Adipocyte (in vitro differentiated cells): ENCODE measurements around the gene UFD1.

Experiments used
- DNase-seq: peaks from one replicate; pipeline ENCODE4 v3.0.0-alpha.2; 2015; ENCODE audit warnings: low read depth
- H3K27me3 ChIP-seq: replicated peaks from 2 replicates; pipeline ENCODE4 v1.7.0; 2013; ENCODE audit warnings: mild to moderate bottlenecking, low read length, moderate library complexity; ENCODE audit not compliant: control insufficient read depth, insufficient read depth
- H3K36me3 ChIP-seq: 2 replicates; pipeline ENCODE4 v1.7.0; 2013; ENCODE audit warnings: low read length, mild to moderate bottlenecking, moderate library complexity; ENCODE audit not compliant: control insufficient read depth, insufficient read depth, severe bottlenecking
- H3K4me1 ChIP-seq: 2 replicates; pipeline ENCODE4 v1.7.0; 2013; ENCODE audit warnings: mild to moderate bottlenecking, low read length, moderate library complexity; ENCODE audit not compliant: control insufficient read depth, insufficient read depth
- H3K4me3 ChIP-seq: 2 replicates; pipeline ENCODE4 v1.7.0; 2013; ENCODE audit warnings: mild to moderate bottlenecking, low read length, moderate library complexity
- H3K9ac ChIP-seq: 2 replicates; pipeline ENCODE4 v1.7.0; 2013; ENCODE audit warnings: mild to moderate bottlenecking, low read length, moderate library complexity
- H3K9me3 ChIP-seq: 2 replicates; pipeline ENCODE4 v1.7.0; 2013; ENCODE audit warnings: mild to moderate bottlenecking, low read length, moderate library complexity; ENCODE audit not compliant: control insufficient read depth

UFD1 gene

GRCh38 chr22:19514831-19515565 is 36.0 kb upstream of the UFD1 start:
- Histone ChIP-seq H3K9ac (no peak overlapping the region), H3K4me1 (no peaks in the 10 kb centered on the region), H3K4me3 (no peak overlapping the region), H3K36me3 (no peaks in the 10 kb centered on the region), H3K9me3 (peaks cover 12% of the 10 kb centered on the region), H3K27me3 (no peaks in the 10 kb centered on the region)
- DNase-seq, result no peak

GRCh38 chr22:19513823-19514222 is 34.8 kb upstream of the UFD1 start:
- no peaks in the 10 kb centered on the region for H3K36me3 ChIP-seq
- H3K4me1 ChIP-seq, result peaks cover 2% of the 10 kb centered on the region
- no peaks in the 10 kb centered on the region for H3K27me3 ChIP-seq
- H3K4me3 ChIP-seq, result no peak overlapping the region
- DNase-seq, result no peak
- H3K9ac ChIP-seq, result no peak overlapping the region
- peaks cover 12% of the 10 kb centered on the region for H3K9me3 ChIP-seq

- DNase-seq, result no peak
- H3K9ac ChIP-seq, result no peak overlapping the region
- H3K9me3 ChIP-seq, result peaks cover 12% of the 10 kb centered on the region
- peaks cover 2% of the 10 kb centered on the region for H3K4me1 ChIP-seq
- no peaks in the 10 kb centered on the region for H3K36me3 ChIP-seq
- H3K27me3 ChIP-seq, result no peaks in the 10 kb centered on the region
- no peak overlapping the region for H3K4me3 ChIP-seq
These were observed 31.9 kb upstream of the UFD1 start for GRCh38 chr22:19510919-19511341.

GRCh38 chr22:19509923-19510322 is 30.9 kb upstream of the UFD1 start:
- no peak overlapping the region for H3K9ac ChIP-seq
- H3K27me3 ChIP-seq, result no peaks in the 10 kb centered on the region
- H3K36me3 ChIP-seq, result no peaks in the 10 kb centered on the region
- DNase-seq, result no peak
- peaks cover 2% of the 10 kb centered on the region for H3K4me1 ChIP-seq
- peaks cover 12% of the 10 kb centered on the region for H3K9me3 ChIP-seq
- H3K4me3 ChIP-seq, result no peak overlapping the region

GRCh38 chr22:19509191-19509590 is 30.2 kb upstream of the UFD1 start:
- Histone ChIP-seq H3K27me3 (no peaks in the 10 kb centered on the region), H3K9ac (no peak overlapping the region), H3K36me3 (no peaks in the 10 kb centered on the region), H3K9me3 (peaks cover 11% of the 10 kb centered on the region), H3K4me3 (no peak overlapping the region), H3K4me1 (peaks cover 2% of the 10 kb centered on the region)
- no peak for DNase-seq

- H3K9me3 ChIP-seq, result peaks cover 1% of the 10 kb centered on the region
These were observed 29.2 kb upstream of the UFD1 start for GRCh38 chr22:19508024-19508776.

GRCh38 chr22:19507534-19507861 is 28.5 kb upstream of the UFD1 start:
- H3K9me3 ChIP-seq, result no peaks in the 10 kb centered on the region
- no peaks in the 10 kb centered on the region for H3K36me3 ChIP-seq
- DNase-seq, result no peak
- peaks cover 2% of the 10 kb centered on the region for H3K4me1 ChIP-seq
- H3K27me3 ChIP-seq, result no peaks in the 10 kb centered on the region
- H3K9ac ChIP-seq, result no peak overlapping the region
- H3K4me3 ChIP-seq, result no peak overlapping the region

More at GRCh38 chr22:19508024-19508776, 29.2 kb upstream of the UFD1 start:
- peaks cover 2% of the 10 kb centered on the region for H3K4me1 ChIP-seq
- H3K4me3 ChIP-seq, result no peak overlapping the region
- no peak overlapping the region for H3K9ac ChIP-seq
- DNase-seq, result no peak
- no peaks in the 10 kb centered on the region for H3K36me3 ChIP-seq
- H3K27me3 ChIP-seq, result no peaks in the 10 kb centered on the region

- no peaks in the 10 kb centered on the region for H3K27me3 ChIP-seq
- peaks cover 2% of the 10 kb centered on the region for H3K4me1 ChIP-seq
- no peak overlapping the region for H3K9ac ChIP-seq
- no peak for DNase-seq
- H3K4me3 ChIP-seq, result no peak overlapping the region
- H3K9me3 ChIP-seq, result no peaks in the 10 kb centered on the region
- no peaks in the 10 kb centered on the region for H3K36me3 ChIP-seq
These were observed 27.2 kb upstream of the UFD1 start for GRCh38 chr22:19506212-19506611.

- Histone ChIP-seq H3K9ac (no peak overlapping the region), H3K27me3 (no peaks in the 10 kb centered on the region), H3K36me3 (no peaks in the 10 kb centered on the region), H3K4me3 (no peak overlapping the region), H3K9me3 (no peaks in the 10 kb centered on the region), H3K4me1 (peaks cover 2% of the 10 kb centered on the region)
- DNase-seq, result no peak
These were observed 26.7 kb upstream of the UFD1 start for GRCh38 chr22:19505735-19506126.

GRCh38 chr22:19504900-19505734 is 26.1 kb upstream of the UFD1 start:
- no peaks in the 10 kb centered on the region for H3K27me3 ChIP-seq
- H3K36me3 ChIP-seq, result no peaks in the 10 kb centered on the region
- no peak overlapping the region for H3K9ac ChIP-seq
- H3K4me1 ChIP-seq, result peaks cover 2% of the 10 kb centered on the region
- no peaks in the 10 kb centered on the region for H3K9me3 ChIP-seq
- H3K4me3 ChIP-seq, result no peak overlapping the region
- no peak for DNase-seq

GRCh38 chr22:19503869-19504268 is 24.9 kb upstream of the UFD1 start:
- no peak for DNase-seq

More at GRCh38 chr22:19503869-19504268, 24.9 kb upstream of the UFD1 start:
- Histone ChIP-seq H3K4me3 (no peak overlapping the region), H3K9ac (no peak overlapping the region), H3K27me3 (no peaks in the 10 kb centered on the region), H3K9me3 (no peaks in the 10 kb centered on the region), H3K4me1 (no peaks in the 10 kb centered on the region), H3K36me3 (no peaks in the 10 kb centered on the region)
